HUDEP-2 (cell line): ENCODE data around the gene KCTD21.
"Not testable (repeated sequence)": the region's sequence is repeated elsewhere in the genome, so short reads cannot be mapped to it uniquely, and the experiment has no call there.

Experiments used
- DNase-seq, 76 experiments: peaks; one replicate each; lab custom pipeline; 2025; ENCODE audit not compliant: unreplicated experiment in 76 of 76; lab: John Stamatoyannopoulos, UW

The KCTD21 gene

GRCh38 chr11:78188286-78189173 is at the start of gene KCTD21, which contains the start of gene USP35:
Gene KCTD21, minus strand, starts transcription at chr11:78188626. Its CDS starts 14,072 bp downstream, at chr11:78174554.
Gene USP35, plus strand, starts transcription at chr11:78188919. Its CDS starts 7,327 bp downstream, at chr11:78196246.
- DNase-seq, result peak in 74 of 76 experiments; percentile 39 to 96 (median 90)

GRCh38 chr11:78237293-78238046 is 49.0 kb upstream of the KCTD21 start:
- no peak for DNase-seq

GRCh38 chr11:78234006-78234405 is 45.6 kb upstream of the KCTD21 start:
- DNase-seq, result no peak

GRCh38 chr11:78233046-78233445 is 44.6 kb upstream of the KCTD21 start:
- DNase-seq, result not testable (repeated sequence)

GRCh38 chr11:78231962-78232501 is 43.6 kb upstream of the KCTD21 start:
- no peak for DNase-seq

GRCh38 chr11:78230161-78230877 is 41.9 kb upstream of the KCTD21 start:
- peak in 70 of 76 experiments; percentile 16 to 93 (median 66) for DNase-seq

- peak in 1 of 76 experiments; percentile 5 for DNase-seq
These were observed 40.7 kb upstream of the KCTD21 start for GRCh38 chr11:78229106-78229505.

- peak in 42 of 76 experiments; percentile 0 to 66 (median 30) for DNase-seq
These were observed 40.0 kb upstream of the KCTD21 start for GRCh38 chr11:78228467-78228866.

GRCh38 chr11:78227921-78228320 is 39.5 kb upstream of the KCTD21 start:
- no peak for DNase-seq

- DNase-seq, result no peak
These were observed 38.6 kb upstream of the KCTD21 start for GRCh38 chr11:78226684-78227680.

- DNase-seq, result no peak
These were observed 36.5 kb upstream of the KCTD21 start for GRCh38 chr11:78224906-78225420.

- no peak for DNase-seq
These were observed 36.1 kb upstream of the KCTD21 start for GRCh38 chr11:78224506-78224905.

- DNase-seq, result no peak
These were observed 35.0 kb upstream of the KCTD21 start for GRCh38 chr11:78223320-78223954.

GRCh38 chr11:78222726-78223125 is 34.3 kb upstream of the KCTD21 start:
- not testable (repeated sequence) for DNase-seq

- DNase-seq, result no peak
These were observed 33.2 kb upstream of the KCTD21 start for GRCh38 chr11:78221396-78222315.

- no peak for DNase-seq
These were observed 32.1 kb upstream of the KCTD21 start for GRCh38 chr11:78220218-78221157.
